RWPE1 (cell line): ENCODE results near the gene AMIGO1.

ENCODE experiments used
- CTCF ChIA-PET: fragments of 350-600 bp; sonication (Branson Sonifier 250); formaldehyde crosslinking; extraction: SDS; loops from one replicate; lab custom pipeline; 2021; lab: Yijun Ruan, JAX
- POLR2A ChIA-PET: fragments of 400-600 bp; formaldehyde crosslinking; extraction: SDS; loops from one replicate; lab custom pipeline; 2020; ENCODE audit warnings: antibody characterized with exemption; ENCODE audit not compliant: low non-redundant PET; lab: Yijun Ruan, JAX
- DNase-seq: peaks from one replicate; pipeline ENCODE4 v3.0.0; 2012; ENCODE audit warnings: low spot score
- H3K27ac ChIP-seq: fragments of 450-650 bp; 2 replicates; pipeline ENCODE4 v1.5.1; 2017
- TF ChIP-seq, protein P1 (sequence below): fragments of 450-650 bp; conservative IDR thresholded peaks from 2 replicates; pipeline ENCODE4 v1.5.1; 2017; ENCODE audit warnings: low read depth, mild to moderate bottlenecking

Gene AMIGO1, protein sequence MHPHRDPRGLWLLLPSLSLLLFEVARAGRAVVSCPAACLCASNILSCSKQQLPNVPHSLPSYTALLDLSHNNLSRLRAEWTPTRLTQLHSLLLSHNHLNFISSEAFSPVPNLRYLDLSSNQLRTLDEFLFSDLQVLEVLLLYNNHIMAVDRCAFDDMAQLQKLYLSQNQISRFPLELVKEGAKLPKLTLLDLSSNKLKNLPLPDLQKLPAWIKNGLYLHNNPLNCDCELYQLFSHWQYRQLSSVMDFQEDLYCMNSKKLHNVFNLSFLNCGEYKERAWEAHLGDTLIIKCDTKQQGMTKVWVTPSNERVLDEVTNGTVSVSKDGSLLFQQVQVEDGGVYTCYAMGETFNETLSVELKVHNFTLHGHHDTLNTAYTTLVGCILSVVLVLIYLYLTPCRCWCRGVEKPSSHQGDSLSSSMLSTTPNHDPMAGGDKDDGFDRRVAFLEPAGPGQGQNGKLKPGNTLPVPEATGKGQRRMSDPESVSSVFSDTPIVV

GRCh38 chr1:109509176-109510134 is at the start of gene AMIGO1:
AMIGO1 (minus strand) TSS chr1:109509727; CDS start chr1:109508912, 815 bp downstream.
- ChIA-PET CTCF (interaction anchor here (0.6 to 6.9 kb wide), 4 partner anchors 13 to 23 kb away, joined by 3 to 41 read pairs (median 6); partner anchors contain the start of gene CYB561D1), POLR2A (interaction anchor here (0.6 kb wide), 1 partner anchor 12 kb away, joined by 3 read pairs; no protein-coding TSS in a partner anchor)
- peak; percentile 67 for DNase-seq
- peak within 1 kb of the TSS; percentile 30; the same call in 1 of the 2 replicates for H3K27ac ChIP-seq
- TF ChIP-seq, protein P1, sequence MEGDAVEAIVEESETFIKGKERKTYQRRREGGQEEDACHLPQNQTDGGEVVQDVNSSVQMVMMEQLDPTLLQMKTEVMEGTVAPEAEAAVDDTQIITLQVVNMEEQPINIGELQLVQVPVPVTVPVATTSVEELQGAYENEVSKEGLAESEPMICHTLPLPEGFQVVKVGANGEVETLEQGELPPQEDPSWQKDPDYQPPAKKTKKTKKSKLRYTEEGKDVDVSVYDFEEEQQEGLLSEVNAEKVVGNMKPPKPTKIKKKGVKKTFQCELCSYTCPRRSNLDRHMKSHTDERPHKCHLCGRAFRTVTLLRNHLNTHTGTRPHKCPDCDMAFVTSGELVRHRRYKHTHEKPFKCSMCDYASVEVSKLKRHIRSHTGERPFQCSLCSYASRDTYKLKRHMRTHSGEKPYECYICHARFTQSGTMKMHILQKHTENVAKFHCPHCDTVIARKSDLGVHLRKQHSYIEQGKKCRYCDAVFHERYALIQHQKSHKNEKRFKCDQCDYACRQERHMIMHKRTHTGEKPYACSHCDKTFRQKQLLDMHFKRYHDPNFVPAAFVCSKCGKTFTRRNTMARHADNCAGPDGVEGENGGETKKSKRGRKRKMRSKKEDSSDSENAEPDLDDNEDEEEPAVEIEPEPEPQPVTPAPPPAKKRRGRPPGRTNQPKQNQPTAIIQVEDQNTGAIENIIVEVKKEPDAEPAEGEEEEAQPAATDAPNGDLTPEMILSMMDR = no peak

DNA sequence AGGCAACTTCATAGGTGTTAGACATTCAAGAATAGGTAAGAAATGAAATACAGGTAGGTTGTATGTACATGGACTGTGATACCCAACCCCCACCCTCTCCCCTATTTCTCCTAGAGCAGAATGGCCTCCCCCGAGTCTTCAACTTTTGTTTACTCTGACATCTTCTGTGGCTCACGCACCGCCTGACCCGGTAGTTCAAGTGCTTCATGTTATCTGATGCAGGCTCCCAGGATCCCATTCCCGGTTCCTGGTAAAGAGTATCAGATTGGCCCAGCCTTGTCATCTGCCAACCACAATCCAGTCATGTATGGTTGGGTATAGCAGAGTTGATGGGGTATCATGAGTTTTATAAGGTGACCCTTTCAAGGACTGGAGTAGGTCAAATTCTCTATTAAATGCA is 48.0 kb upstream of the AMIGO1 start:
- ChIA-PET POLR2A (no interaction called here), CTCF (no interaction called here)
- no peak overlapping the region for H3K27ac ChIP-seq
- no peak for DNase-seq
- TF ChIP-seq, protein P1 = no peak

GRCh38 chr1:109556563-109556962 is 47.0 kb upstream of the AMIGO1 start:
- ChIA-PET CTCF (interaction anchor here (0.7 kb wide), 1 partner anchor 98 kb away, joined by 3 read pairs; no protein-coding TSS in a partner anchor), POLR2A (no interaction called here)
- TF ChIP-seq, protein P1 = no peak
- no peak overlapping the region for H3K27ac ChIP-seq
- no peak for DNase-seq

DNA sequence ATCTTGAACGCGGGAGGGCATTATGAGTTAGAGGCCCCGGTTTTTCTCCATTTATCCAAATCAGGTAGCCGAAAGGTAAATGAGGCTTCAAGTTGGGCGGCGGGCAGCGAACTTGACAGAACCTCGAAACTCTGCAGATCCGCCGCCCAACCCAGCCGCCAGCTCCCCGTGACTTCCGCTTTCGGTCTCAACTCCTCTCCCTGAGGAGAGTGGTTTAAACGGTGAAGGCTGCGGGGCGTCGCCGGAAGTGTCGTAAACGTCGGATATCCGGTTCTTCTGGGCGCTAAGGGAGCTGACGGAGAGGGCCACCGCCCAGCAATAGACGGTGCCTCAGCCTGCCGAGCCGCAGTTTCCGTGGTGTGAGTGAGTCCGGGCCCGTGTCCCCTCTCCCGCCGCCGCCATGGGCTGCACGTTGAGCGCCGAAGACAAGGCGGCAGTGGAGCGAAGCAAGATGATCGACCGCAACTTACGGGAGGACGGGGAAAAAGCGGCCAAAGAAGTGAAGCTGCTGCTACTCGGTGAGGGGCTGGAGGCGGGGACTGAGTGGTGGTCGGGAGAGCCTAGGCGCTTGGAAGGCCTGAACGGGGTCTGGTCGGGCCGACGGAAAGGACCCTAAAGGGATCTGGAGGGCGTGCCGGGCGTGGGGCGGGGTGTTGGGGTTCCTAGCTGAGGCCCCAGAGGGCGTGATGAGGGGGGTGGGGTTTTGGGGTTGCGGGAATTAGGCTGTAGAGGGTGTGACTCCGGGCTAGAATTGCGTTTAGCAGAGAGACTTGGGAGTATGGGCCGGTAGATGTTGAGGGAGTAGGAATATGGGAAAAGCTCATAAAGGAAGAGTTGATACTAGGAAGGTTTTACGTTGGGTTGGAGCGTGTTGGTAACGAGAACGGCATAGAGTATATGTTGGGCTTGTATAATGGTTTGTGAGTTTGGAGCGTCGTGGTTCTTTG is 39.1 kb upstream of the AMIGO1 start, which contains the start of gene GNAI3:
TSS of gene GNAI3 (plus strand) at position 295 of the 947 bp plus-strand sequence. CDS start at position 401, 106 bp downstream.
- ChIA-PET POLR2A (interaction anchor here (0.6 to 1.1 kb wide), 6 partner anchors 10 to 289 kb away, joined by 3 to 4 read pairs (median 3); partner anchors contain the start of gene ATXN7L2), CTCF (interaction anchor here (0.5 to 2.3 kb wide), 9 partner anchors 16 to 436 kb away, joined by 3 to 14 read pairs (median 4); partner anchors contain the start of gene AHCYL1)
- H3K27ac ChIP-seq = peak within 1 kb of the TSS; percentile 84
- TF ChIP-seq, protein P1 = no peak
- DNase-seq = peak; percentile 96

GRCh38 chr1:109547463-109548320 is 38.2 kb upstream of the AMIGO1 start:
- CTCF ChIA-PET = interaction anchor here (0.6 to 3.6 kb wide), 10 partner anchors 15 to 1030 kb away, joined by 3 to 33 read pairs (median 4); partner anchors contain the start of gene AHCYL1
- no peak for DNase-seq
- POLR2A ChIA-PET = interaction anchor here (0.6 to 1.1 kb wide), 4 partner anchors 10 to 288 kb away, joined by 3 read pairs; no protein-coding TSS in a partner anchor
- peak overlapping the region; percentile 84 for H3K27ac ChIP-seq
- TF ChIP-seq, protein P1 = no peak
